GM23338 (cell line): ENCODE measurements around the gene BICRAL. TPM values are rescaled to one million over a fixed set of nuclear protein-coding genes. Genes with fewer than 3 reads are reported as not detected.
"Not testable (repeated sequence)": the region's sequence is repeated elsewhere in the genome, so short reads cannot be mapped to it uniquely, and the experiment has no call there.

ENCODE experiments used
- ATAC-seq: fragments of 200-7000 bp; cut with Tn5 transposase; 3 replicates; pipeline ENCODE4 v1.9.1; 2020
- DNase-seq: peaks from one replicate; pipeline ENCODE4 v3.0.0-alpha.2; 2015; ENCODE audit warnings: low spot score
- H2AFZ ChIP-seq: fragments of 200-600 bp; sonication (generic); 2 replicates; pipeline ENCODE4 v1.8.0; 2016; ENCODE audit warnings: antibody characterized with exemption, mild to moderate bottlenecking, moderate library complexity
- H3F3A ChIP-seq: fragments of 200-600 bp; sonication (generic); replicated peaks from 2 replicates; pipeline ENCODE4 v1.8.0; 2017; ENCODE audit warnings: antibody characterized with exemption, mixed run types, low read depth
- H3K27ac ChIP-seq: fragments of 200-600 bp; sonication (generic); 2 replicates; pipeline ENCODE4 v1.6.1; 2016; ENCODE audit warnings: low read depth
- H3K27me3 ChIP-seq: fragments of 200-600 bp; sonication (generic); 2 replicates; pipeline ENCODE4 v1.8.0; 2016; ENCODE audit warnings: mild to moderate bottlenecking, mixed run types, moderate library complexity; ENCODE audit not compliant: insufficient read depth
- H3K36me3 ChIP-seq: fragments of 200-600 bp; sonication (generic); 2 replicates; pipeline ENCODE4 v1.8.0; 2016; ENCODE audit warnings: mild to moderate bottlenecking; ENCODE audit not compliant: insufficient read depth
- H3K4me1 ChIP-seq: fragments of 200-600 bp; sonication (generic); 2 replicates; pipeline ENCODE4 v1.8.0; 2016; ENCODE audit warnings: mild to moderate bottlenecking, moderate library complexity; ENCODE audit not compliant: insufficient read depth
- H3K4me2 ChIP-seq: fragments of 200-600 bp; sonication (generic); 2 replicates; pipeline ENCODE4 v1.7.1; 2017; ENCODE audit warnings: mixed run types
- H3K4me3 ChIP-seq: fragments of 200-600 bp; sonication (generic); 2 replicates; pipeline ENCODE4 v1.6.1; 2016; ENCODE audit warnings: mixed run types
- H3K79me2 ChIP-seq: fragments of 200-600 bp; sonication (generic); replicated peaks from 2 replicates; pipeline ENCODE4 v1.8.0; 2017; ENCODE audit warnings: mild to moderate bottlenecking; ENCODE audit not compliant: insufficient read depth
- H3K9me2 ChIP-seq: fragments of 200-600 bp; sonication (generic); 2 replicates; pipeline ENCODE4 v1.8.0; 2017; ENCODE audit not compliant: insufficient read depth
- H4K20me1 ChIP-seq: fragments of 200-600 bp; sonication (generic); replicated peaks from 2 replicates; pipeline ENCODE4 v1.8.0; 2017; ENCODE audit warnings: mild to moderate bottlenecking; ENCODE audit not compliant: insufficient read depth
- H3K27ac Mint-ChIP-seq: 2 replicates; pipeline ENCODE4 v1.8.0; 2020; ENCODE audit warnings: inconsistent platforms, mild to moderate bottlenecking, moderate library complexity, mixed read lengths
- H3K27me3 Mint-ChIP-seq: 3 replicates; pipeline ENCODE4 v1.8.0; 2022; ENCODE audit warnings: low read depth, mild to moderate bottlenecking, moderate library complexity, mixed read lengths, inconsistent platforms; ENCODE audit not compliant: insufficient read depth, poor library complexity
- H3K36me3 Mint-ChIP-seq: 3 replicates; pipeline ENCODE4 v1.8.0; 2021; ENCODE audit warnings: low read depth, mild to moderate bottlenecking, inconsistent platforms, moderate library complexity, mixed read lengths
- H3K4me1 Mint-ChIP-seq: 3 replicates; pipeline ENCODE4 v1.8.0; 2020; ENCODE audit warnings: mild to moderate bottlenecking, inconsistent platforms, mixed read lengths
- H3K4me3 Mint-ChIP-seq: 3 replicates; pipeline ENCODE4 v1.8.0; 2021; ENCODE audit warnings: moderate library complexity, mild to moderate bottlenecking, inconsistent platforms, mixed read lengths
- H3K9me3 Mint-ChIP-seq: 3 replicates; pipeline ENCODE4 v1.8.0; 2020; ENCODE audit warnings: moderate library complexity, mild to moderate bottlenecking, inconsistent platforms, mixed read lengths
- CREB1 ChIP-seq: fragments of 250-450 bp; sonication (Bioruptor Pico); IDR thresholded peaks from 2 replicates; pipeline ENCODE4 v1.5.0; 2020; ENCODE audit warnings: low read depth, mild to moderate bottlenecking, moderate library complexity
- CTCF ChIP-seq, 2 experiments: fragments of 200-600 bp in 1 of 2; sonication (generic) in 1 of 2; conservative IDR thresholded peaks; 2 replicates each; pipeline versions ENCODE4 v1.5.1 to v1.6.1; 2016 to 2017; ENCODE audit warnings: antibody characterized with exemption in 2 of 2, low read depth in 2 of 2, mild to moderate bottlenecking in 2 of 2, moderate library complexity in 1 of 2
- EZH2 ChIP-seq: fragments of 200-600 bp; sonication (generic); IDR thresholded peaks from one replicate; pipeline ENCODE4 v1.8.0; 2017; ENCODE audit warnings: antibody characterized with exemption, mild to moderate bottlenecking, low read depth; ENCODE audit not compliant: unreplicated experiment
- JUNB ChIP-seq: IDR thresholded peaks from one replicate; pipeline ENCODE4 v1.6.1; 2016; ENCODE audit warnings: antibody characterized with exemption; ENCODE audit not compliant: unreplicated experiment
- NANOG ChIP-seq: IDR thresholded peaks from 2 replicates; pipeline ENCODE4 v1.6.1; 2016; ENCODE audit warnings: antibody characterized with exemption, borderline replicate concordance
- POLR2AphosphoS5 ChIP-seq: IDR thresholded peaks from 2 replicates; pipeline ENCODE4 v1.6.1; 2016; ENCODE audit warnings: antibody characterized with exemption, low read depth
- REST ChIP-seq: IDR thresholded peaks from one replicate; pipeline ENCODE4 v1.6.1; 2018; ENCODE audit warnings: antibody characterized with exemption; ENCODE audit not compliant: unreplicated experiment
- STAT1 ChIP-seq: IDR thresholded peaks from one replicate; pipeline ENCODE4 v1.6.1; 2016; ENCODE audit warnings: antibody characterized with exemption; ENCODE audit not compliant: unreplicated experiment
- ZNF114 ChIP-seq: fragments of 250-450 bp; sonication (Bioruptor Pico); IDR thresholded peaks from 2 replicates; pipeline ENCODE4 v1.5.0; 2020; ENCODE audit warnings: mild to moderate bottlenecking, moderate library complexity
- ZNF331 ChIP-seq: fragments of 250-450 bp; sonication (Bioruptor Pico); IDR thresholded peaks from 2 replicates; pipeline ENCODE4 v1.5.0; 2020; ENCODE audit warnings: low read depth, mild to moderate bottlenecking, moderate library complexity
- polyA plus RNA-seq: library from polyadenylated mRNA; unstranded; fragments of >200 nt; fragmentation: Nextera tagmentation; extraction: Ambion mirVana; gene quantifications from 2 replicates; pipeline ENCODE4 v1.2.1, GENCODE V29; 2016
- total RNA-seq: library from RNA; depleted of rRNA; stranded (reverse); fragments of >200 nt; shearing (Covaris generic); gene quantifications from 2 replicates; pipeline ENCODE4 v1.2.3, GENCODE V29; 2014

Gene BICRAL
- total and polyA plus RNA-seq, 2 experiments from 2014 or later: 3.4 to 11.7 TPM

GRCh38 chr6:42781796-42782688, at the start of gene BICRAL (continued):
- TF ChIP-seq CTCF (conservative IDR thresholded peaks at IDR 0.05; ENCODE audit: low read depth in 2 of 2): no peak

GRCh38 chr6:42733867-42734481, 47.9 kb upstream of the BICRAL start:
- H3K4me1 ChIP-seq, H3K4me3 Mint-ChIP-seq, ATAC-seq, H3F3A ChIP-seq, H3K4me1 Mint-ChIP-seq, H3K27me3 Mint-ChIP-seq, H3K27ac ChIP-seq, H3K4me2 ChIP-seq, H3K36me3 ChIP-seq, H3K27me3 ChIP-seq, DNase-seq, H3K9me3 Mint-ChIP-seq, H3K79me2 ChIP-seq, H4K20me1 ChIP-seq, H3K4me3 ChIP-seq, H3K9me2 ChIP-seq, H3K36me3 Mint-ChIP-seq, H3K27ac Mint-ChIP-seq, H2AFZ ChIP-seq: not testable (repeated sequence)

- H4K20me1 ChIP-seq: no peaks in the 10 kb centered on the region
- no peak overlapping the region for H3K4me3 Mint-ChIP-seq
- H2AFZ ChIP-seq: no peak overlapping the region
- no peaks in the 10 kb centered on the region for H3K9me2 ChIP-seq
- H3K4me1 Mint-ChIP-seq: no peaks in the 10 kb centered on the region
- H3K36me3 Mint-ChIP-seq: no peaks in the 10 kb centered on the region
- ATAC-seq (no peak), DNase-seq (no peak)
- H3K27ac ChIP-seq: no peak overlapping the region
- H3K36me3 ChIP-seq: no peaks in the 10 kb centered on the region
- TF ChIP-seq REST: no peak
- TF ChIP-seq CREB1 (CRISPR knock-in tag): no peak
- no peak for TF ChIP-seq JUNB
- TF ChIP-seq STAT1: no peak
- no peak for TF ChIP-seq POLR2AphosphoS5
- TF ChIP-seq ZNF114 (CRISPR knock-in tag): no peak
- no peak for TF ChIP-seq EZH2
- no peak for TF ChIP-seq ZNF331 (CRISPR knock-in tag)
- no peak for TF ChIP-seq NANOG
- no peak overlapping the region for H3K4me3 ChIP-seq
- H3K9me3 Mint-ChIP-seq: no peaks in the 10 kb centered on the region
- H3K27me3 Mint-ChIP-seq: peaks cover 5% of the 10 kb centered on the region
- H3K79me2 ChIP-seq: no peaks in the 10 kb centered on the region
- no peak overlapping the region for H3K27ac Mint-ChIP-seq
- no peak overlapping the region for H3K4me2 ChIP-seq
- H3K27me3 ChIP-seq: no peaks in the 10 kb centered on the region
- no peaks in the 10 kb centered on the region for H3F3A ChIP-seq
- no peaks in the 10 kb centered on the region for H3K4me1 ChIP-seq
These were observed 45.9 kb upstream of the BICRAL start for GRCh38 chr6:42735976-42736375.
